Lower leg skin (tissue), 4 donors: ENCODE measurements around the gene GRN. TPM values are rescaled to one million over a fixed set of nuclear protein-coding genes. Genes with fewer than 3 reads are reported as not detected.

Experiments used
- DNase-seq, 2 donors: peaks; one replicate each; pipeline ENCODE4 v3.0.0-alpha.2; 2019; ENCODE audit warnings: low spot score in 2 of 2
- H3K4me3 ChIP-seq: fragments of 200-600 bp; sonication (generic); 2 replicates; pipeline ENCODE4 v1.5.1; 2017; ENCODE audit warnings: mild to moderate bottlenecking, low read depth; ENCODE audit not compliant: poor library complexity, severe bottlenecking
- CTCF ChIP-seq, 3 donors: fragments of 450-650 bp; IDR thresholded peaks; one replicate each; pipeline ENCODE4 v1.5.1; 2016; ENCODE audit warnings: antibody characterized with exemption in 3 of 3, mild to moderate bottlenecking in 3 of 3, moderate library complexity in 2 of 3
- POLR2A ChIP-seq, 2 donors: fragments of 450-650 bp; IDR thresholded peaks; one replicate each; pipeline ENCODE4 v1.6.1; 2016 to 2017; ENCODE audit warnings: antibody characterized with exemption in 2 of 2, mild to moderate bottlenecking in 1 of 2, moderate library complexity in 1 of 2
- WGBS, 2 donors: methylation state at CpG; one replicate each; pipeline ENCODE4 v1.1.5; 2018; 5-methylcytosine and 5-hydroxymethylcytosine counted together
- intact Hi-C: fragments of 100-400 bp; cut with DNase I; formaldehyde crosslinking; loops from one replicate; pipeline ENCODE4 v1.15.0; 2023; ENCODE audit warnings: low total_unique reads
- total RNA-seq, 4 donors: library from RNA; depleted of rRNA; stranded (reverse); fragments of >200 nt; gene quantifications; one replicate each; pipeline ENCODE4 v1.1.0, GENCODE V29; 2016

The GRN gene
- total RNA-seq, 4 donors from 2014 or later = 272 to 295 (median 283) TPM

- H3K4me3 ChIP-seq = no peak overlapping the region
- no peak for DNase-seq
- intact Hi-C loops = no loop called here
- 95 to 97% methylated on average over 41 of the region's 41 CpGs for WGBS, 2 donors
- TF ChIP-seq POLR2A (IDR thresholded peaks at IDR 0.05) = no peak
- TF ChIP-seq CTCF (IDR thresholded peaks at IDR 0.05) = no peak
Measured at GRCh38 chr17:44398692-44399691, 53.9 kb downstream of the GRN start.

- TF ChIP-seq CTCF (IDR thresholded peaks at IDR 0.05) (no peak), POLR2A (IDR thresholded peaks at IDR 0.05) (no peak)
- DNase-seq = no peak
- intact Hi-C loops = no loop called here
- no peak overlapping the region for H3K4me3 ChIP-seq
- 86 to 95% methylated on average over 3 of the region's 3 CpGs for WGBS, 2 donors
Measured at GRCh38 chr17:44400226-44400847, 55.2 kb downstream of the GRN start.

Other genes starting within 250 kb of the GRN start
- 100 to 1,000 TPM; 179 to 208 (median 190) TPM for gene HDAC5, start 221.7 kb upstream of the GRN start, total RNA-seq
- 1 to 10 TPM in 3 of 4 donors, under 1 TPM in 1; 0.97 to 4.3 (median 1.5) TPM for gene HROB, start 203.4 kb upstream of the GRN start, total RNA-seq
- 1 to 10 TPM in 1 of 4 donors, not detected in 3; 1.1 TPM for gene ASB16, start 174.6 kb upstream of the GRN start, total RNA-seq
- gene TMUB2, start 158.3 kb upstream of the GRN start, total RNA-seq = 10 to 100 TPM; 23.4 to 44.5 (median 34.8) TPM
- gene ATXN7L3, start 145.4 kb upstream of the GRN start, total RNA-seq = 10 to 100 TPM; 62.4 to 77.9 (median 67.8) TPM
- 10 to 100 TPM; 62.4 to 70.8 (median 65.7) TPM for gene UBTF, start 125.6 kb upstream of the GRN start, total RNA-seq
- gene SLC4A1, start 77.2 kb upstream of the GRN start, total RNA-seq = 1 to 10 TPM in 1 of 4 donors, not detected in 3; 2.4 TPM
- 10 to 100 TPM; 12.6 to 29.5 (median 17.1) TPM for gene RUNDC3A, start 36.7 kb upstream of the GRN start, total RNA-seq
- 100 to 1,000 TPM in 1 of 4 donors, 10 to 100 TPM in 3; 73.4 to 113 (median 90.0) TPM for gene SLC25A39, start 20.5 kb upstream of the GRN start, total RNA-seq
- gene FAM171A2, start 18.6 kb downstream of the GRN start, total RNA-seq = 1 to 10 TPM in 3 of 4 donors, under 1 TPM in 1; 0.95 to 2.8 (median 2.4) TPM
- under 1 TPM in 2 of 4 donors, not detected in 2; 0.10 to 0.30 TPM for gene ITGA2B, start 44.3 kb downstream of the GRN start, total RNA-seq
- gene GPATCH8, start 158.1 kb downstream of the GRN start, total RNA-seq = 10 to 100 TPM; 31.1 to 43.1 (median 35.6) TPM
- 1 to 10 TPM in 2 of 4 donors, under 1 TPM in 2; 0.49 to 1.8 (median 0.89) TPM for gene FZD2, start 212.2 kb downstream of the GRN start, total RNA-seq